Heart left ventricle (tissue), 16 donors: Measurements from ENCODE around the gene DLGAP1. TPM values are rescaled to one million over a fixed set of nuclear protein-coding genes. Genes with fewer than 3 reads are reported as not detected.
A peak's percentile ranks its signal among the peaks of the same experiment; 100 is the strongest.

Experiments
- ATAC-seq, 4 donors: fragments of 200-7000 bp; cut with Tn5 transposase; one replicate each; pipeline ENCODE4 v1.9.1; 2020 to 2022; ENCODE audit warnings: moderate library complexity in 4 of 4, mild to moderate bottlenecking in 3 of 4, moderate number of reproducible peaks in 1 of 4
- DNase-seq, 5 donors: peaks; one replicate each; pipeline ENCODE4 v3.0.0-alpha.2; 2020
- H3K27ac ChIP-seq, 12 donors: fragments of 200-600 bp; sonication (generic) in 4 of 12; one replicate each; pipeline versions ENCODE4 v1.5.0 to v1.8.0; 2016 to 2022; ENCODE audit warnings: mild to moderate bottlenecking in 2 of 12
- H3K27me3 ChIP-seq, 9 donors: fragments of 200-600 bp; sonication (generic) in 2 of 9; one replicate each; pipeline versions ENCODE4 v1.5.1 to v1.8.0; 2016 to 2022; ENCODE audit warnings: mild to moderate bottlenecking in 3 of 9
- H3K36me3 ChIP-seq, 9 donors: fragments of 200-600 bp; sonication (generic) in 2 of 9; one replicate each; pipeline versions ENCODE4 v1.5.0 to v1.8.0; 2018 to 2022; ENCODE audit warnings: mild to moderate bottlenecking in 2 of 9
- H3K4me1 ChIP-seq, 12 donors: fragments of 200-600 bp; sonication (generic) in 4 of 12; one replicate each; pipeline versions ENCODE4 v1.5.0 to v1.8.0; 2016 to 2022; ENCODE audit warnings: mild to moderate bottlenecking in 3 of 12
- H3K4me3 ChIP-seq, 12 donors: fragments of 200-600 bp; sonication (generic) in 4 of 12; one replicate each; pipeline versions ENCODE4 v1.5.0 to v1.8.0; 2017 to 2022; ENCODE audit warnings: mild to moderate bottlenecking in 9 of 12, moderate library complexity in 4 of 12
- H3K9me3 ChIP-seq, 12 donors: fragments of 200-600 bp; sonication (generic) in 4 of 12; one replicate each; pipeline versions ENCODE4 v1.5.0 to v1.8.0; 2016 to 2022; ENCODE audit warnings: mild to moderate bottlenecking in 1 of 12
- POLR2A ChIP-seq, 2 donors: fragments of 450-650 bp; IDR thresholded peaks; one replicate each; pipeline ENCODE4 v1.6.1; 2017; ENCODE audit warnings: antibody characterized with exemption in 2 of 2, mild to moderate bottlenecking in 2 of 2, moderate library complexity in 2 of 2
- WGBS, 4 donors: extraction: QIAGEN DNeasy Blood & Tissue Kit in 2 of 4; methylation state at CpG; one replicate each; pipeline versions ENCODE4 v1.1.5 to v1.1.7; 2013 to 2018; 5-methylcytosine and 5-hydroxymethylcytosine counted together
- intact Hi-C, 10 donors: fragments of 100-400 bp; cut with DNase I; formaldehyde crosslinking; loops; one replicate each; pipeline versions ENCODE4 v1.11.1 to v1.14.2; 2022
- polyA plus RNA-seq, 2 donors: library from polyadenylated mRNA; stranded (reverse); fragments of 200-250 nt; gene quantifications; one replicate each; pipeline ENCODE4 v1.2.3, GENCODE V29; 2013
- total RNA-seq, 9 donors: library from RNA; depleted of rRNA in 2 of 9; stranded (reverse); fragments of >200 nt in 2 of 9; fragmentation: NEBNext Ultra II Directional in 3 of 9; extraction: Animal tissue kit (Norgen Biotek cat#: 25700) in 3 of 9; gene quantifications; one replicate each; pipeline versions ENCODE4 v1.1.0 to v1.2.4, GENCODE V29; 2016 to 2023
- TF ChIP-seq, protein P1 (sequence below), 12 donors: fragments of 200-600 bp; sonication (generic) in 4 of 12; IDR thresholded peaks; one replicate each; pipeline versions ENCODE4 v1.5.0 to v1.8.0; 2018 to 2022; ENCODE audit warnings: antibody characterized with exemption in 12 of 12, mild to moderate bottlenecking in 5 of 12
- donor health status: ischemic (EF 13 %, LVEDD 7.1; RV severe dilation, severe dysfunction).
- donor health status: healthy with polysubstance abuse.
- donor health status: DM: no; HTN: yes; CAD: no.
- donor health status: DM: no; HTN: no; CAD: no.
- donor health status: ischemic (EF 25% LVEDD 6.9; RV normal size, moderate dysfunction).
- donor health status: ischemic (EF 25% LVEDD 5.7; RV mildly dilated, moderate dysfunction).
- donor health status: healthy.
- donor health status: DM: yes; HTN: yes; CAD: no.
- donor health status: ischemic (EF 35%, LVEDD 5.7; RV mildly dilated, moderate dysfunction).
- donor health status: nonischemic (EF 11% LVEDD 7.7; RV severe dilation, severe dysfunction).
- donor health status: DM: yes; HTN: yes; CAD: no.
- donor health status: PGD.
- donor health status: ischemic (EF 29% LVEDD 5.4; RV normal size, mild dysfunction).
- donor health status: nonischemic (EF 23%, LVEDD 6.1; RV moderate dilation, normal function).

DLGAP1 gene
- total and polyA plus RNA-seq, 11 donors: 0.10 to 5.5 (median 0.40) TPM; not detected in 1

DNA sequence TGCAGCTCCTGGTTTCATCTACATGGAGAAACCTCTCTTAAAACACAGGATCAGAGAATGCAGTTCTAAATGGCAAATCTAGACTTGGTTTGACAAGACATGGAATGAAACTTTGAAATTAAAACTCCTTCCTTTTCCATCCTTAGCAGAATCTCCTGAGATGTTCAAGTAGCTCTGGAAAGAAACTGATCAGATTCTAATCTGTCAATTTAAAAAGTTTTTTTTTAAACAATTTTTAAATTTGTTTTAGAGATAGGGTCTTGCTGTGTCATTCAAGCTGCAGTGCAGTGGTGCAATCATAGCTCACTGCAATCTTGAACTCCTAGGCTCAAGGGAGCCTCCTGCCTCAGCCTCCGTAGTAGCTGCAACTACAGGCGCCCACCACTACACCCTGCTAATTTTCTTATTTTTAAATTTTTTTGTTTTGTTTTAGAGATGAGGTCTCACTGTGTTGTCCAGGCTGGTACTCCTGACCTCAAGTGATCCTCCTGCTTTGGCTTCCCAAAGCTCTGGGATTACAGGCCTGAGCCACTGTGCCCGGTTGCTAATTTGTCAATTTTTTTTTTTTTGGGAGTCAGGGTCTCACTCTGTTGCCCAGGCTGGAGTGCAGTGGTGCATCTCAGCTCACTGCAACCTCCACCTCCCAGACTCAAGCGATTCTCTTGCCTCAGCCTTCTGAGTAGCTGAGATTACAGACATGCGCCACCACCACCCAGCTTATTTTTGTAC is 788.4 kb downstream of the DLGAP1 start:
- WGBS, 4 donors: 95 to 98% (median 96%) methylated on average over 5 of the region's 5 CpGs
- Histone ChIP-seq H3K36me3 (no peaks in the 10 kb centered on the region), H3K27me3 (no peaks in the 10 kb centered on the region), H3K4me3 (no peak overlapping the region), H3K9me3 (peaks cover 0 to 3% (median 0%) of the 10 kb centered on the region in 12 donors), H3K27ac (no peak overlapping the region), H3K4me1 (peaks cover 0 to 20% (median 3%) of the 10 kb centered on the region in 12 donors)
- TF ChIP-seq, protein P1, sequence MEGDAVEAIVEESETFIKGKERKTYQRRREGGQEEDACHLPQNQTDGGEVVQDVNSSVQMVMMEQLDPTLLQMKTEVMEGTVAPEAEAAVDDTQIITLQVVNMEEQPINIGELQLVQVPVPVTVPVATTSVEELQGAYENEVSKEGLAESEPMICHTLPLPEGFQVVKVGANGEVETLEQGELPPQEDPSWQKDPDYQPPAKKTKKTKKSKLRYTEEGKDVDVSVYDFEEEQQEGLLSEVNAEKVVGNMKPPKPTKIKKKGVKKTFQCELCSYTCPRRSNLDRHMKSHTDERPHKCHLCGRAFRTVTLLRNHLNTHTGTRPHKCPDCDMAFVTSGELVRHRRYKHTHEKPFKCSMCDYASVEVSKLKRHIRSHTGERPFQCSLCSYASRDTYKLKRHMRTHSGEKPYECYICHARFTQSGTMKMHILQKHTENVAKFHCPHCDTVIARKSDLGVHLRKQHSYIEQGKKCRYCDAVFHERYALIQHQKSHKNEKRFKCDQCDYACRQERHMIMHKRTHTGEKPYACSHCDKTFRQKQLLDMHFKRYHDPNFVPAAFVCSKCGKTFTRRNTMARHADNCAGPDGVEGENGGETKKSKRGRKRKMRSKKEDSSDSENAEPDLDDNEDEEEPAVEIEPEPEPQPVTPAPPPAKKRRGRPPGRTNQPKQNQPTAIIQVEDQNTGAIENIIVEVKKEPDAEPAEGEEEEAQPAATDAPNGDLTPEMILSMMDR (IDR thresholded peaks at IDR 0.05): peak in 2 of 12 donors; percentile 10 to 22
- no peak for TF ChIP-seq POLR2A (IDR thresholded peaks at IDR 0.05)
- intact Hi-C loops: loop anchor here (1.0 to 10.0 kb wide), 15 partner anchors 69 to 386 kb away; partner anchors contain the start of gene TGIF1 (in 5 of the 10)
- ATAC-seq: peak in 1 of 4 donors; percentile 16
- no peak for DNase-seq

DNA sequence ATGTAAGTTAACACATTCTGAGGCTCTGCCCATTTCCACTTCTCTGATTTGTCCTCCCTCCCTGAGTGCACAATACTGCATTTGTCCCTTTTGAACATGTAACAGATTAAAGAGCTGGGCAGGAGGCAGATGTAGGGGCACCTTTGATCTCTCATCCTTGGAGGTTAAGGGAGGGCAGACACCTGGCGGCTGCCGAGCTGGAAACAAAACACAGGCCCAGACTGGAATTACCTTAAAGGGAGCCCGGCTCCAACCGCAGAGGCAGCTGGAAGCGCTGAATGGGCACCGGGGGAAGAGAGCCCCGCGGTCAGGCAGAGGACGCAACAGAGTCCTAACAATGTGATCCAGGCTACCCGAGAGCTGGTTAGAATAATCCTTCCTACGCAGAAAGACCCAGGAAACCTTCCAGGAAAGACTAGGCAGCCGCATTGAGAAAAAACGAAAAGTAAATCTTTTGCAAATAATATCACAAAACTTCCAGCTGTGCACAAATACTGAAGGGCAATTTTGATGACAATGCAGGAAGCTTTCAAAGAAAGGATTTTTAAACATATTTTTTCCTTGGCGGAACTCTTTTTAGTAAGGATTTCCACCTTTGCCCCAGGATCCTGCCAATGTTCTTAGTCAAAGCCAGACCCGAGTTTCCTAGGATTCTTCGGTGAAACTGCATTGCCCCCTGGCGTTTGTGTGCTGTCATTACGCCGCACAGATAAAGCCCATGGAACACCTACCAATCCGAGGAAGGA is 789.2 kb downstream of the DLGAP1 start:
- H3K4me1 ChIP-seq: peaks cover 0 to 27% (median 3%) of the 10 kb centered on the region in 12 donors
- intact Hi-C loops: loop anchor here (1.0 to 10.0 kb wide), 15 partner anchors 69 to 385 kb away; partner anchors contain the start of gene TGIF1 (in 5 of the 10)
- H3K9me3 ChIP-seq: peaks cover 0 to 3% (median 0%) of the 10 kb centered on the region in 12 donors
- WGBS, 4 donors: 11 to 13% (median 13%) methylated on average over 20 of the region's 20 CpGs
- peak; percentile 73 to 86 (median 78) for DNase-seq
- TF ChIP-seq, protein P1 (IDR thresholded peaks at IDR 0.05): peak; percentile 87 to 98 (median 91)
- TF ChIP-seq POLR2A (IDR thresholded peaks at IDR 0.05): no peak
- H3K4me3 ChIP-seq: peak overlapping the region in 10 of 12 donors; percentile 20 to 43 (median 33)
- H3K27me3 ChIP-seq: no peaks in the 10 kb centered on the region
- no peaks in the 10 kb centered on the region for H3K36me3 ChIP-seq
- peak overlapping the region in 9 of 12 donors; percentile 8 to 68 (median 53) for H3K27ac ChIP-seq
- peak; percentile 76 to 94 (median 90) for ATAC-seq

DNA sequence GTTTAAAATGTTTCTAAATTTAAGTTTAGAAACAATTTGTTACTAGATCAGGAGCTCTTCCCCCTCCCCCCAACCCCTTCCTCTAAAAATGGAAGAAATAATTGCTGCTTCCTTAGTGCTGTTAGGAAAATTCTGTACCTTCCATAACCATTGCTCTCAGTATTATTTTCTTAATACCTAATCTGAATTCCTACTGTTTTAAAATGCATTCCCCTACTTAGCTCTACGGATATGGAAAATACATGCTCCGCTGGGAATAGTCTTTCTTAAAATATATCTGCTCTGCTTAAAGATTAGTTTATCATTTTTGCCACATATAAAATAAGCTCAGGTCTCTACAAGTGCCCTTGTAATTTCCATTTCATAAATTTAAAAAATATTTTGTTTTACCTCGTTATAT is 789.9 kb downstream of the DLGAP1 start:
- 88 to 89% (median 89%) methylated on average over 3 of the region's 3 CpGs for WGBS, 4 donors
- H3K9me3 ChIP-seq: peaks cover 0 to 3% (median 0%) of the 10 kb centered on the region in 12 donors
- H3K27me3 ChIP-seq: no peaks in the 10 kb centered on the region
- no peak for TF ChIP-seq POLR2A (IDR thresholded peaks at IDR 0.05)
- TF ChIP-seq, protein P1 (IDR thresholded peaks at IDR 0.05): no peak
- no peaks in the 10 kb centered on the region for H3K36me3 ChIP-seq
- intact Hi-C loops: loop anchor here in 9 of 10 donors (5.0 to 10.0 kb wide), 6 partner anchors 68 to 218 kb away; partner anchors contain the start of gene TGIF1 (in 5 of the 9)
- H3K4me1 ChIP-seq: peaks cover 0 to 34% (median 3%) of the 10 kb centered on the region in 12 donors
- ATAC-seq (no peak), DNase-seq (no peak)
- no peak overlapping the region for H3K4me3 ChIP-seq
- peak overlapping the region in 1 of 12 donors; percentile 65 for H3K27ac ChIP-seq
